GM23338 (cell line): ENCODE results near the gene TBC1D9. TPM values are rescaled to one million over a fixed set of nuclear protein-coding genes. Genes with fewer than 3 reads are reported as not detected.

Experiments used
- ATAC-seq: fragments of 200-7000 bp; cut with Tn5 transposase; 3 replicates; pipeline ENCODE4 v1.9.1; 2020
- DNase-seq: peaks from one replicate; pipeline ENCODE4 v3.0.0-alpha.2; 2015; ENCODE audit warnings: low spot score
- H2AFZ ChIP-seq: fragments of 200-600 bp; sonication (generic); 2 replicates; pipeline ENCODE4 v1.8.0; 2016; ENCODE audit warnings: antibody characterized with exemption, mild to moderate bottlenecking, moderate library complexity
- H3F3A ChIP-seq: fragments of 200-600 bp; sonication (generic); replicated peaks from 2 replicates; pipeline ENCODE4 v1.8.0; 2017; ENCODE audit warnings: antibody characterized with exemption, mixed run types, low read depth
- H3K27ac ChIP-seq: fragments of 200-600 bp; sonication (generic); 2 replicates; pipeline ENCODE4 v1.6.1; 2016; ENCODE audit warnings: low read depth
- H3K27me3 ChIP-seq: fragments of 200-600 bp; sonication (generic); 2 replicates; pipeline ENCODE4 v1.8.0; 2016; ENCODE audit warnings: mild to moderate bottlenecking, mixed run types, moderate library complexity; ENCODE audit not compliant: insufficient read depth
- H3K36me3 ChIP-seq: fragments of 200-600 bp; sonication (generic); 2 replicates; pipeline ENCODE4 v1.8.0; 2016; ENCODE audit warnings: mild to moderate bottlenecking; ENCODE audit not compliant: insufficient read depth
- H3K4me1 ChIP-seq: fragments of 200-600 bp; sonication (generic); 2 replicates; pipeline ENCODE4 v1.8.0; 2016; ENCODE audit warnings: mild to moderate bottlenecking, moderate library complexity; ENCODE audit not compliant: insufficient read depth
- H3K4me2 ChIP-seq: fragments of 200-600 bp; sonication (generic); 2 replicates; pipeline ENCODE4 v1.7.1; 2017; ENCODE audit warnings: mixed run types
- H3K4me3 ChIP-seq: fragments of 200-600 bp; sonication (generic); 2 replicates; pipeline ENCODE4 v1.6.1; 2016; ENCODE audit warnings: mixed run types
- H3K79me2 ChIP-seq: fragments of 200-600 bp; sonication (generic); replicated peaks from 2 replicates; pipeline ENCODE4 v1.8.0; 2017; ENCODE audit warnings: mild to moderate bottlenecking; ENCODE audit not compliant: insufficient read depth
- H3K9me2 ChIP-seq: fragments of 200-600 bp; sonication (generic); 2 replicates; pipeline ENCODE4 v1.8.0; 2017; ENCODE audit not compliant: insufficient read depth
- H4K20me1 ChIP-seq: fragments of 200-600 bp; sonication (generic); replicated peaks from 2 replicates; pipeline ENCODE4 v1.8.0; 2017; ENCODE audit warnings: mild to moderate bottlenecking; ENCODE audit not compliant: insufficient read depth
- H3K27ac Mint-ChIP-seq: 2 replicates; pipeline ENCODE4 v1.8.0; 2020; ENCODE audit warnings: inconsistent platforms, mild to moderate bottlenecking, moderate library complexity, mixed read lengths
- H3K27me3 Mint-ChIP-seq: 3 replicates; pipeline ENCODE4 v1.8.0; 2022; ENCODE audit warnings: low read depth, mild to moderate bottlenecking, moderate library complexity, mixed read lengths, inconsistent platforms; ENCODE audit not compliant: insufficient read depth, poor library complexity
- H3K36me3 Mint-ChIP-seq: 3 replicates; pipeline ENCODE4 v1.8.0; 2021; ENCODE audit warnings: low read depth, mild to moderate bottlenecking, inconsistent platforms, moderate library complexity, mixed read lengths
- H3K4me1 Mint-ChIP-seq: 3 replicates; pipeline ENCODE4 v1.8.0; 2020; ENCODE audit warnings: mild to moderate bottlenecking, inconsistent platforms, mixed read lengths
- H3K4me3 Mint-ChIP-seq: 3 replicates; pipeline ENCODE4 v1.8.0; 2021; ENCODE audit warnings: moderate library complexity, mild to moderate bottlenecking, inconsistent platforms, mixed read lengths
- H3K9me3 Mint-ChIP-seq: 3 replicates; pipeline ENCODE4 v1.8.0; 2020; ENCODE audit warnings: moderate library complexity, mild to moderate bottlenecking, inconsistent platforms, mixed read lengths
- CREB1 ChIP-seq: fragments of 250-450 bp; sonication (Bioruptor Pico); IDR thresholded peaks from 2 replicates; pipeline ENCODE4 v1.5.0; 2020; ENCODE audit warnings: low read depth, mild to moderate bottlenecking, moderate library complexity
- ETS1 ChIP-seq: IDR thresholded peaks from 2 replicates; pipeline ENCODE4 v1.6.1; 2016; ENCODE audit warnings: antibody characterized with exemption
- EZH2 ChIP-seq: fragments of 200-600 bp; sonication (generic); IDR thresholded peaks from one replicate; pipeline ENCODE4 v1.8.0; 2017; ENCODE audit warnings: antibody characterized with exemption, mild to moderate bottlenecking, low read depth; ENCODE audit not compliant: unreplicated experiment
- EZH2phosphoT487 ChIP-seq: fragments of 200-600 bp; sonication (generic); IDR thresholded peaks from one replicate; pipeline ENCODE4 v1.8.1; 2018; ENCODE audit warnings: antibody characterized with exemption; ENCODE audit not compliant: unreplicated experiment
- JUNB ChIP-seq: IDR thresholded peaks from one replicate; pipeline ENCODE4 v1.6.1; 2016; ENCODE audit warnings: antibody characterized with exemption; ENCODE audit not compliant: unreplicated experiment
- NANOG ChIP-seq: IDR thresholded peaks from 2 replicates; pipeline ENCODE4 v1.6.1; 2016; ENCODE audit warnings: antibody characterized with exemption, borderline replicate concordance
- POLR2AphosphoS5 ChIP-seq: IDR thresholded peaks from 2 replicates; pipeline ENCODE4 v1.6.1; 2016; ENCODE audit warnings: antibody characterized with exemption, low read depth
- STAT1 ChIP-seq: IDR thresholded peaks from one replicate; pipeline ENCODE4 v1.6.1; 2016; ENCODE audit warnings: antibody characterized with exemption; ENCODE audit not compliant: unreplicated experiment
- ZNF114 ChIP-seq: fragments of 250-450 bp; sonication (Bioruptor Pico); IDR thresholded peaks from 2 replicates; pipeline ENCODE4 v1.5.0; 2020; ENCODE audit warnings: mild to moderate bottlenecking, moderate library complexity
- ZNF331 ChIP-seq: fragments of 250-450 bp; sonication (Bioruptor Pico); IDR thresholded peaks from 2 replicates; pipeline ENCODE4 v1.5.0; 2020; ENCODE audit warnings: low read depth, mild to moderate bottlenecking, moderate library complexity
- polyA plus RNA-seq: library from polyadenylated mRNA; unstranded; fragments of >200 nt; fragmentation: Nextera tagmentation; extraction: Ambion mirVana; gene quantifications from 2 replicates; pipeline ENCODE4 v1.2.1, GENCODE V29; 2016
- total RNA-seq: library from RNA; depleted of rRNA; stranded (reverse); fragments of >200 nt; shearing (Covaris generic); gene quantifications from 2 replicates; pipeline ENCODE4 v1.2.3, GENCODE V29; 2014
- TF ChIP-seq, protein P1 (sequence below): IDR thresholded peaks from one replicate; pipeline ENCODE4 v1.6.1; 2018; ENCODE audit warnings: antibody characterized with exemption; ENCODE audit not compliant: unreplicated experiment
- TF ChIP-seq, protein P2 (sequence below), 2 experiments: fragments of 200-600 bp in 1 of 2; sonication (generic) in 1 of 2; conservative IDR thresholded peaks; 2 replicates each; pipeline versions ENCODE4 v1.5.1 to v1.6.1; 2016 to 2017; ENCODE audit warnings: antibody characterized with exemption in 2 of 2, low read depth in 2 of 2, mild to moderate bottlenecking in 2 of 2, moderate library complexity in 1 of 2
- TF ChIP-seq, protein P3 (sequence below): fragments of 250-450 bp; sonication (Bioruptor Pico); IDR thresholded peaks from 2 replicates; pipeline ENCODE4 v1.5.0; 2020; ENCODE audit warnings: mild to moderate bottlenecking, moderate library complexity

The TBC1D9 gene
- total and polyA plus RNA-seq, 2 experiments from 2014 or later, result 0.03 to 0.56 TPM

DNA sequence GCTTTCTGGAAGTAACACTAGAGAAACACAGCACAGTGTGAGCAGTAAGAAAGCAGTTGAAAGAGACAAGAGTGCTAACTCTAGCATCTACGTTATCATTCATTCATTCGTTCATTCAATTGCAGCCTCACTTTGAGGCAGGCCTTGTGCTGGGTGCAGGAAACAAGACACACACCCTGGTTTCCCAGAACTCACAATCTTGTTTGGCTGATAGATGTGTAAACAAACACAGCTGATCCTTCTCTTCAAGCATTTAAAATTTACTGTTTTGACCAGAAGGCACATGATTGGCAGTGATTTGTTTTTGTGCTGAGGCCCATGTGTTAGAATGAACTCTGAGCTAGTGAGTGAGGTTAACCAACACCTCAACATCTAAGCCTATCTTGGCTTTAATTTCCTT, 20.4 kb upstream of the TBC1D9 start:
- Mint-ChIP-seq H3K9me3 (no peaks in the 10 kb centered on the region), H3K27ac (no peak overlapping the region), H3K4me1 (0 out of 3 replicates have a peak, but pooled peaks cover 5% of the 10 kb centered on the region), H3K4me3 (no peak overlapping the region), H3K27me3 (no peaks in the 10 kb centered on the region), H3K36me3 (no peaks in the 10 kb centered on the region)
- H3K27ac ChIP-seq, result no peak overlapping the region
- no peaks in the 10 kb centered on the region for H4K20me1 ChIP-seq
- no peaks in the 10 kb centered on the region for H3F3A ChIP-seq
- no peak overlapping the region for H3K4me2 ChIP-seq
- H3K9me2 ChIP-seq, result no peaks in the 10 kb centered on the region
- no peaks in the 10 kb centered on the region for H3K36me3 ChIP-seq
- no peaks in the 10 kb centered on the region for H3K79me2 ChIP-seq
- ATAC-seq (no peak), DNase-seq (no peak)
- no peaks in the 10 kb centered on the region for H3K4me1 ChIP-seq
- TF ChIP-seq NANOG, result no peak
- TF ChIP-seq JUNB, result no peak
- TF ChIP-seq ZNF114 (CRISPR knock-in tag), result no peak
- TF ChIP-seq STAT1, result no peak
- TF ChIP-seq, protein P1, sequence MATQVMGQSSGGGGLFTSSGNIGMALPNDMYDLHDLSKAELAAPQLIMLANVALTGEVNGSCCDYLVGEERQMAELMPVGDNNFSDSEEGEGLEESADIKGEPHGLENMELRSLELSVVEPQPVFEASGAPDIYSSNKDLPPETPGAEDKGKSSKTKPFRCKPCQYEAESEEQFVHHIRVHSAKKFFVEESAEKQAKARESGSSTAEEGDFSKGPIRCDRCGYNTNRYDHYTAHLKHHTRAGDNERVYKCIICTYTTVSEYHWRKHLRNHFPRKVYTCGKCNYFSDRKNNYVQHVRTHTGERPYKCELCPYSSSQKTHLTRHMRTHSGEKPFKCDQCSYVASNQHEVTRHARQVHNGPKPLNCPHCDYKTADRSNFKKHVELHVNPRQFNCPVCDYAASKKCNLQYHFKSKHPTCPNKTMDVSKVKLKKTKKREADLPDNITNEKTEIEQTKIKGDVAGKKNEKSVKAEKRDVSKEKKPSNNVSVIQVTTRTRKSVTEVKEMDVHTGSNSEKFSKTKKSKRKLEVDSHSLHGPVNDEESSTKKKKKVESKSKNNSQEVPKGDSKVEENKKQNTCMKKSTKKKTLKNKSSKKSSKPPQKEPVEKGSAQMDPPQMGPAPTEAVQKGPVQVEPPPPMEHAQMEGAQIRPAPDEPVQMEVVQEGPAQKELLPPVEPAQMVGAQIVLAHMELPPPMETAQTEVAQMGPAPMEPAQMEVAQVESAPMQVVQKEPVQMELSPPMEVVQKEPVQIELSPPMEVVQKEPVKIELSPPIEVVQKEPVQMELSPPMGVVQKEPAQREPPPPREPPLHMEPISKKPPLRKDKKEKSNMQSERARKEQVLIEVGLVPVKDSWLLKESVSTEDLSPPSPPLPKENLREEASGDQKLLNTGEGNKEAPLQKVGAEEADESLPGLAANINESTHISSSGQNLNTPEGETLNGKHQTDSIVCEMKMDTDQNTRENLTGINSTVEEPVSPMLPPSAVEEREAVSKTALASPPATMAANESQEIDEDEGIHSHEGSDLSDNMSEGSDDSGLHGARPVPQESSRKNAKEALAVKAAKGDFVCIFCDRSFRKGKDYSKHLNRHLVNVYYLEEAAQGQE, result no peak
- TF ChIP-seq EZH2, result no peak
- TF ChIP-seq CREB1 (CRISPR knock-in tag), result no peak
- TF ChIP-seq, protein P2, sequence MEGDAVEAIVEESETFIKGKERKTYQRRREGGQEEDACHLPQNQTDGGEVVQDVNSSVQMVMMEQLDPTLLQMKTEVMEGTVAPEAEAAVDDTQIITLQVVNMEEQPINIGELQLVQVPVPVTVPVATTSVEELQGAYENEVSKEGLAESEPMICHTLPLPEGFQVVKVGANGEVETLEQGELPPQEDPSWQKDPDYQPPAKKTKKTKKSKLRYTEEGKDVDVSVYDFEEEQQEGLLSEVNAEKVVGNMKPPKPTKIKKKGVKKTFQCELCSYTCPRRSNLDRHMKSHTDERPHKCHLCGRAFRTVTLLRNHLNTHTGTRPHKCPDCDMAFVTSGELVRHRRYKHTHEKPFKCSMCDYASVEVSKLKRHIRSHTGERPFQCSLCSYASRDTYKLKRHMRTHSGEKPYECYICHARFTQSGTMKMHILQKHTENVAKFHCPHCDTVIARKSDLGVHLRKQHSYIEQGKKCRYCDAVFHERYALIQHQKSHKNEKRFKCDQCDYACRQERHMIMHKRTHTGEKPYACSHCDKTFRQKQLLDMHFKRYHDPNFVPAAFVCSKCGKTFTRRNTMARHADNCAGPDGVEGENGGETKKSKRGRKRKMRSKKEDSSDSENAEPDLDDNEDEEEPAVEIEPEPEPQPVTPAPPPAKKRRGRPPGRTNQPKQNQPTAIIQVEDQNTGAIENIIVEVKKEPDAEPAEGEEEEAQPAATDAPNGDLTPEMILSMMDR (conservative IDR thresholded peaks at IDR 0.05; ENCODE audit: low read depth in 2 of 2), result no peak
- TF ChIP-seq POLR2AphosphoS5, result no peak
- no peak for TF ChIP-seq ZNF331 (CRISPR knock-in tag)
- TF ChIP-seq, protein P3, sequence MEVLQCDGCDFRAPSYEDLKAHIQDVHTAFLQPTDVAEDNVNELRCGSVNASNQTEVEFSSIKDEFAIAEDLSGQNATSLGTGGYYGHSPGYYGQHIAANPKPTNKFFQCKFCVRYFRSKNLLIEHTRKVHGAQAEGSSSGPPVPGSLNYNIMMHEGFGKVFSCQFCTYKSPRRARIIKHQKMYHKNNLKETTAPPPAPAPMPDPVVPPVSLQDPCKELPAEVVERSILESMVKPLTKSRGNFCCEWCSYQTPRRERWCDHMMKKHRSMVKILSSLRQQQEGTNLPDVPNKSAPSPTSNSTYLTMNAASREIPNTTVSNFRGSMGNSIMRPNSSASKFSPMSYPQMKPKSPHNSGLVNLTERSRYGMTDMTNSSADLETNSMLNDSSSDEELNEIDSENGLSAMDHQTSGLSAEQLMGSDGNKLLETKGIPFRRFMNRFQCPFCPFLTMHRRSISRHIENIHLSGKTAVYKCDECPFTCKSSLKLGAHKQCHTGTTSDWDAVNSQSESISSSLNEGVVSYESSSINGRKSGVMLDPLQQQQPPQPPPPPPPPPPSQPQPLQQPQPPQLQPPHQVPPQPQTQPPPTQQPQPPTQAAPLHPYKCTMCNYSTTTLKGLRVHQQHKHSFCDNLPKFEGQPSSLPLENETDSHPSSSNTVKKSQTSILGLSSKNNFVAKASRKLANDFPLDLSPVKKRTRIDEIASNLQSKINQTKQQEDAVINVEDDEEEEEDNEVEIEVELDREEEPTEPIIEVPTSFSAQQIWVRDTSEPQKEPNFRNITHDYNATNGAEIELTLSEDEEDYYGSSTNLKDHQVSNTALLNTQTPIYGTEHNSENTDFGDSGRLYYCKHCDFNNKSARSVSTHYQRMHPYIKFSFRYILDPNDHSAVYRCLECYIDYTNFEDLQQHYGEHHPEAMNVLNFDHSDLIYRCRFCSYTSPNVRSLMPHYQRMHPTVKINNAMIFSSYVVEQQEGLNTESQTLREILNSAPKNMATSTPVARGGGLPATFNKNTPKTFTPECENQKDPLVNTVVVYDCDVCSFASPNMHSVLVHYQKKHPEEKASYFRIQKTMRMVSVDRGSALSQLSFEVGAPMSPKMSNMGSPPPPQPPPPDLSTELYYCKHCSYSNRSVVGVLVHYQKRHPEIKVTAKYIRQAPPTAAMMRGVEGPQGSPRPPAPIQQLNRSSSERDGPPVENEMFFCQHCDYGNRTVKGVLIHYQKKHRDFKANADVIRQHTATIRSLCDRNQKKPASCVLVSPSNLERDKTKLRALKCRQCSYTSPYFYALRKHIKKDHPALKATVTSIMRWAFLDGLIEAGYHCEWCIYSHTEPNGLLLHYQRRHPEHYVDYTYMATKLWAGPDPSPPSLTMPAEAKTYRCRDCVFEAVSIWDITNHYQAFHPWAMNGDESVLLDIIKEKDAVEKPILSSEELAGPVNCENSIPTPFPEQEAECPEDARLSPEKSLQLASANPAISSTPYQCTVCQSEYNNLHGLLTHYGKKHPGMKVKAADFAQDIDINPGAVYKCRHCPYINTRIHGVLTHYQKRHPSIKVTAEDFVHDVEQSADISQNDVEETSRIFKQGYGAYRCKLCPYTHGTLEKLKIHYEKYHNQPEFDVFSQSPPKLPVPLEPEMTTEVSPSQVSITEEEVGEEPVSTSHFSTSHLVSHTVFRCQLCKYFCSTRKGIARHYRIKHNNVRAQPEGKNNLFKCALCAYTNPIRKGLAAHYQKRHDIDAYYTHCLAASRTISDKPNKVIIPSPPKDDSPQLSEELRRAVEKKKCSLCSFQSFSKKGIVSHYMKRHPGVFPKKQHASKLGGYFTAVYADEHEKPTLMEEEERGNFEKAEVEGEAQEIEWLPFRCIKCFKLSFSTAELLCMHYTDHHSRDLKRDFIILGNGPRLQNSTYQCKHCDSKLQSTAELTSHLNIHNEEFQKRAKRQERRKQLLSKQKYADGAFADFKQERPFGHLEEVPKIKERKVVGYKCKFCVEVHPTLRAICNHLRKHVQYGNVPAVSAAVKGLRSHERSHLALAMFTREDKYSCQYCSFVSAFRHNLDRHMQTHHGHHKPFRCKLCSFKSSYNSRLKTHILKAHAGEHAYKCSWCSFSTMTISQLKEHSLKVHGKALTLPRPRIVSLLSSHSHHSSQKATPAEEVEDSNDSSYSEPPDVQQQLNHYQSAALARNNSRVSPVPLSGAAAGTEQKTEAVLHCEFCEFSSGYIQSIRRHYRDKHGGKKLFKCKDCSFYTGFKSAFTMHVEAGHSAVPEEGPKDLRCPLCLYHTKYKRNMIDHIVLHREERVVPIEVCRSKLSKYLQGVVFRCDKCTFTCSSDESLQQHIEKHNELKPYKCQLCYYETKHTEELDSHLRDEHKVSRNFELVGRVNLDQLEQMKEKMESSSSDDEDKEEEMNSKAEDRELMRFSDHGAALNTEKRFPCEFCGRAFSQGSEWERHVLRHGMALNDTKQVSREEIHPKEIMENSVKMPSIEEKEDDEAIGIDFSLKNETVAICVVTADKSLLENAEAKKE, result no peak
- TF ChIP-seq EZH2phosphoT487, result no peak
- TF ChIP-seq ETS1, result no peak
- H3K4me3 ChIP-seq, result no peak overlapping the region
- no peaks in the 10 kb centered on the region for H3K27me3 ChIP-seq
- H2AFZ ChIP-seq, result no peak overlapping the region
